Neuron (in vitro differentiated cells): ENCODE measurements around the gene ERV3-1.
"Not testable (repeated sequence)": the region's sequence is repeated elsewhere in the genome, so short reads cannot be mapped to it uniquely, and the experiment has no call there.

Source experiments
- H2AFZ ChIP-seq: one replicate; pipeline ENCODE4 v1.6.1; 2013; ENCODE audit warnings: low read depth, mild to moderate bottlenecking, inconsistent platforms, low read length, moderate library complexity
- H3K27me3 ChIP-seq: one replicate; pipeline ENCODE4 v1.6.1; 2013; ENCODE audit warnings: low read length; ENCODE audit not compliant: insufficient read depth
- H3K36me3 ChIP-seq: one replicate; pipeline ENCODE4 v1.6.1; 2013; ENCODE audit warnings: low read length; ENCODE audit not compliant: insufficient read depth
- H3K4me1 ChIP-seq: one replicate; pipeline ENCODE4 v1.6.1; 2013; ENCODE audit warnings: low read length; ENCODE audit not compliant: insufficient read depth
- H3K4me3 ChIP-seq: 2 replicates; pipeline ENCODE4 v1.5.1; 2013; ENCODE audit warnings: mild to moderate bottlenecking, low read length, moderate library complexity
- H3K9me3 ChIP-seq: one replicate; pipeline ENCODE4 v1.6.1; 2013; ENCODE audit warnings: low read length

Gene ERV3-1

DNA sequence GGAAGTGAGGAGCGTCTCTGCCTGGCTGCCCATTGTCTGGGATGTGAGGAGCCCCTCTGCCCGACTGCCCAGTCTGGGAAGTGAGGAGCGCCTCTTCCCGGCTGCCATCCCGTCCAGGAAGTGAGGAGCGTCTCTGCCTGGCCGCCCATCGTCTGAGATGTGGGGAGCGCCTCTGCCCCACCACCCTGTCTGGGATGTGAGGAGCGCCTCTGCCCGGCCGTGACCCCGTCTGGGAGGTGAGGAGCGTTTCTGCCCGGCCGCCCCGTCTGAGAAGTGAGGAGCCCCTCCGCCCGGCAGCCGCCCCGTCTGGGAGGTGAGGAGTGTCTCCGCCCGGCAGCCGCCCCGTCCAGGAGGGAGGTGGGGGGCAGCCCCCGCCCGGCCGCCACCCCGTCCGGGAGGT, 26.9 kb upstream of the ERV3-1 start:
- H3K27me3 ChIP-seq, H2AFZ ChIP-seq, H3K9me3 ChIP-seq, H3K4me1 ChIP-seq, H3K36me3 ChIP-seq, H3K4me3 ChIP-seq: not testable (repeated sequence)

DNA sequence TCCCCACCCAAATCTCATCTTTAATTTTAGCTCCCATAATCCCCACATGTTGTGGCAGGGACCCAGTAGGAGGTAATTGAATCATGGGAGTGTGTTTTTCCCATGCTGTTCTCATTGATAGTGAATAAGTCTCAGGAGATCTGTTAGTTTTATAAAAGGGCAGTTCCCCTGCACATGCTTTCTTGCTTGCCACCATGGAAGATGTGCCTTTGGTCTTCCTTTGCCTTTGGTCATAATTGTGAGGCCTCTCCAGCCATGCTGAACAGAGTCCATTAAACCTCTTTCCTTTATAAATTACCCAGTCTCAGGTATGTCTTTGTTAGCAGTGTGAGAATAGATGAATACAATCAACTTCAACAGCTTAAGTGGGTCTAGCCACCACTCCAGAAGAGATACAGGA, 18.5 kb upstream of the ERV3-1 start:
- not testable (repeated sequence) for H2AFZ ChIP-seq, H3K4me1 ChIP-seq, H3K36me3 ChIP-seq, H3K27me3 ChIP-seq, H3K4me3 ChIP-seq, H3K9me3 ChIP-seq

DNA sequence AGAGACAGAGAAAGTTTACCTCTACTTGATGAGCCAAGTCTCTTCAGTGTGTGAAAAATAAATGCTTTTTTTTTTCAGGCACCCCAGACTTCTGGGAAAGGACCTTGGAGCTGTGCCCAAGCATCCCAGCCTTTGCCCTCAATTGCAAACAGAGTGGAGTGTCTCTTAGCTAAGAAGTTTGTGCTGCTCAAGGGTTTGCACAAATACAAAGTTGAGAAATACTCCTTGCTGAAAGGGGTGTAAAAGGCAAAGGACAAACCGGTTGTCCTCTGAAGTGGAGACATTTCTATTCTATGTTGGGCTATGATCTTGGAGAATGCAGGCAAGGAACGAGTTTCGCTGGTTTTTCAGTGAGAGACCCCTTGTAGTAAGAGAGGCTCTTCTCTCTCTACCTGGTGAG, 14.5 kb upstream of the ERV3-1 start:
- not testable (repeated sequence) for H2AFZ ChIP-seq, H3K27me3 ChIP-seq, H3K9me3 ChIP-seq, H3K4me1 ChIP-seq, H3K36me3 ChIP-seq, H3K4me3 ChIP-seq

DNA sequence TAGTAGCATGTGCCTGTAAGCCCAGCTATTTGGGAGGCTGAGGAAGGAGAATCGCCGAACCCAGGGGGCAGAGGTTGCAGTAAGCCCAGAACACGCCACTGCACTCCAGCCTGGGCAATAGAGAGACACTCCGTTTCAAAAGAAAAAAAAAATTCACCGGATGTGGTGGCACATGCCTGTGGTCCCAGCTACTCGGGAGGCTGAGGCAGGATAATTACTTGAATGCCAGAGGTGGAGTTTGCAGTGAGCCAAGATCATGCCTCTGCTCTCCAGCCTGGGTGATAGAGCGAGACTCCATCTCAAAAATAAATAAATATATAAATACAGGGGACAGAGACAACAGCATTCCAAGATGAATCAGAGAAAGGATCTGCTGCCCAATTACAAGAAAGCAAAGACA, 3.4 kb upstream of the ERV3-1 start:
- H3K36me3 ChIP-seq, H3K9me3 ChIP-seq, H3K27me3 ChIP-seq, H3K4me1 ChIP-seq, H2AFZ ChIP-seq, H3K4me3 ChIP-seq: not testable (repeated sequence)

DNA sequence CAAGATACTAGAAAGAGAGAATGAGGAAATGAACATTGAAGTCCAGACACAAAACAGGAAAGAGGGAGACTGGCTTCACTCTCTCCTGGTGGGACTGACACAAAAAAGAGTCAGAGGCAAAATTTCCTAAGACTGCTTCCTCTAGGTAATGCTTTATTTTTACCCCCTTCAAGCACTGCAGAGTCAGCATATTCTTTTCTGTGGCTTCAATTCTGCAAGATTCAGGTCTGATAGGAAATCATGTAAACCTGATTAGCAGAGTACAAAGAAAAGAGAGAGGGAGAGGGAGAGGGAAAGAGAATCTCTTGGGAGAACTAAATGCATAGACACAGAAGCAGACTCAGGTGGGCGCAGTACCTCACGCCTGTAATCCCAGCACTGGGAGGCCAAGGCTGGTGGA, 2.9 kb upstream of the ERV3-1 start:
- peaks cover 10% of the 10 kb centered on the region for H3K4me1 ChIP-seq
- not testable (repeated sequence) for H3K9me3 ChIP-seq, H3K4me3 ChIP-seq, H3K27me3 ChIP-seq, H3K36me3 ChIP-seq, H2AFZ ChIP-seq

DNA sequence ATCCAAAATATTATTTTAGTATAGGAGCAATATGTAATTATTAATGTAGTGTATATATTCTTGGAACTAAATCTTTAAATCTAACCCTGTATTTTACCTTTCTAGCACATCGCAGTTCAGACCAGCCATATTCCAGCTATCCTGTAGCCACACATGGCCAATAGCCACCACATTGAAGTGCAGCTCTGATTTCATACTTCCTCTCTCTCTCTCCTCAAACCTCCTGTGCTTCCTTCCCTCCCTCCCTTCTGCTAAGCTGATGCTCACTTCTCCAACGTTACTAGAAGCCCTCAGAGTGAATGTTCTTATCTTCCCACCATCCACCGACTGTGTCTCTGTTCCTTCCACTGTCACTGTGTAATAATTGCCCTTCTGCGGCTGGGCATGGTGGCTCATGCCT, 549 bp upstream of the ERV3-1 start:
- H3K27me3 ChIP-seq = not testable (repeated sequence)
- Histone ChIP-seq H3K4me1 (peaks cover 10% of the 10 kb centered on the region), H2AFZ (peak overlapping the region; percentile 33), H3K9me3 (peaks cover 13% of the 10 kb centered on the region), H3K4me3 (peak overlapping the region; percentile 94), H3K36me3 (peaks cover 20% of the 10 kb centered on the region)

DNA sequence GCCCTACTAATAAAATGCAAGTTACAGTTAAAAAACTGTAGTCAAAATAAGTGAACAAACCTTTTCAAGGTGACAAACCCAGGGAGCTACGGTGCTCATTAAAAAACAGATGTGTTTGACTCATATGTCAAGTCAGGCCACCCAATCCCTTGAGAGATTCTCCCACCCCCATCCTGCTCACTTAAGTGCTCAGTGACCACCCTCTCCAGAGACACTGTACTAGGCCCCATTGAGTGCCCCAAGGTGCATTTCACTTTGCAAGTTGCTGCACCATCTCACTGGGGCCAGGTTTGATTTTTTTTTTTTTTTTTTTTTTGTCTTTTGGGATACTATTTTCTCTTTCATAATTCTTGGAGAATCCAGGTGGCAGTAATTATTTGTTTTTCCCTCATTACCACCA, 1.9 kb downstream of the ERV3-1 start:
- no peak overlapping the region for H2AFZ ChIP-seq
- H3K27me3 ChIP-seq = no peaks in the 10 kb centered on the region
- no peak overlapping the region for H3K4me3 ChIP-seq
- H3K36me3 ChIP-seq = peaks cover 30% of the 10 kb centered on the region
- H3K9me3 ChIP-seq = peaks cover 28% of the 10 kb centered on the region
- H3K4me1 ChIP-seq = peaks cover 10% of the 10 kb centered on the region

DNA sequence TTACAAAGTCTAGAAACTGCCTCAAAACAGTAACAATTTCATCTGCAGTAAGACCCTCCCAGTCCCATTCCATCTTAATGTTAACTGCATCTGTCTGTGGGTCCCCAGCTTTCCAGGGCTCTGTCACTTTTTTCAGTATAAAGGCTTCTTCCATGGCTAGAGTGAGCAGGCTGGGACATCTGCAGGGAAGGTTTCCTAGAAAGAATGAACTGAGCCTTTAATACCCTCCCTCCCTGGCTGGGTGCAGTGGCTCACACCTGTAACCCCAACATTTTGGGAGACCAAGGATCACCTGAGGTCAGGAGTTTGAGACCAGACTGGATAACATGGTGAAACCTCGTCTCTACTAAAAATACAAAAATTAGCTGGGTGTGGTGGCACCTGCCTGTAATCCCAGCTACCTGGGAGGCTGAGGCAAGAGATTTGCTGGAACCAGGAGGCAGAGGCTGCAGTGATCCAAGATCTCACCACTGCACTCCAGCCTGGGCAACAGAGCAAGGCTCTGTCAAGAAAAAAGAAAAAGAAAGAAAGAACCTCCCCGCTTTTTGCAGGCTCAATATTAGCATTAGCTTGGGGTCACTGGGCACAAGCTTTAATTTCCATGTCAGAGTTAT, 3.4 kb downstream of the ERV3-1 start:
- Histone ChIP-seq H2AFZ (no peak overlapping the region), H3K4me3 (no peak overlapping the region), H3K27me3 (no peaks in the 10 kb centered on the region), H3K4me1 (peaks cover 10% of the 10 kb centered on the region), H3K36me3 (peaks cover 44% of the 10 kb centered on the region), H3K9me3 (peaks cover 42% of the 10 kb centered on the region)

DNA sequence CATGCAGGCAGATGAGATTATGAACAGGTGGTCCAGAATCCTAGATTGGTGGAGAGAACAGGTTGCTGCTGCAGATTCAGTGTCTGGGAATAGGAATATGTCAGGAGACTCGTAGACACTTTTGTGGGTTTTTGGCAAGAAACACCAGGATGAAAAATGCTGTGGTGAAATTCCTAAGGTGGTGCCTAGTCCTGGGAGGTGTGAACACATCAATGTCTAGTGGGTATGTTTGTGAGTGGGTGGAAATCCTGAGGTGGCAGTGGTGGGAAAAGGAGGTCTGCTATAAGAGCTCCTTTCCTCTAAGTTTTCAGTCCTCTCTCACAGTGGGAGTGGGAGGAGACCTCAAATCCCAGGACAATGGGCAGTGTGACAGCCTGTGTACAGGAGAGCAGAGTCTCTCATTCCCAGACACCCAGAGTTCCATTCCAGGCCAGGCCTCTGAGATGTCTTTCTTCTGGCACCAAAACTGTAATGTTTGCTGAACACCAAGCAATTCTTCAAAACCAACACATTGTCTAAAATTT, 5.1 kb downstream of the ERV3-1 start:
- H2AFZ ChIP-seq = no peak overlapping the region
- H3K27me3 ChIP-seq = no peaks in the 10 kb centered on the region
- peaks cover 10% of the 10 kb centered on the region for H3K4me1 ChIP-seq
- H3K36me3 ChIP-seq = peaks cover 49% of the 10 kb centered on the region
- H3K9me3 ChIP-seq = peaks cover 59% of the 10 kb centered on the region
- H3K4me3 ChIP-seq = no peak overlapping the region

DNA sequence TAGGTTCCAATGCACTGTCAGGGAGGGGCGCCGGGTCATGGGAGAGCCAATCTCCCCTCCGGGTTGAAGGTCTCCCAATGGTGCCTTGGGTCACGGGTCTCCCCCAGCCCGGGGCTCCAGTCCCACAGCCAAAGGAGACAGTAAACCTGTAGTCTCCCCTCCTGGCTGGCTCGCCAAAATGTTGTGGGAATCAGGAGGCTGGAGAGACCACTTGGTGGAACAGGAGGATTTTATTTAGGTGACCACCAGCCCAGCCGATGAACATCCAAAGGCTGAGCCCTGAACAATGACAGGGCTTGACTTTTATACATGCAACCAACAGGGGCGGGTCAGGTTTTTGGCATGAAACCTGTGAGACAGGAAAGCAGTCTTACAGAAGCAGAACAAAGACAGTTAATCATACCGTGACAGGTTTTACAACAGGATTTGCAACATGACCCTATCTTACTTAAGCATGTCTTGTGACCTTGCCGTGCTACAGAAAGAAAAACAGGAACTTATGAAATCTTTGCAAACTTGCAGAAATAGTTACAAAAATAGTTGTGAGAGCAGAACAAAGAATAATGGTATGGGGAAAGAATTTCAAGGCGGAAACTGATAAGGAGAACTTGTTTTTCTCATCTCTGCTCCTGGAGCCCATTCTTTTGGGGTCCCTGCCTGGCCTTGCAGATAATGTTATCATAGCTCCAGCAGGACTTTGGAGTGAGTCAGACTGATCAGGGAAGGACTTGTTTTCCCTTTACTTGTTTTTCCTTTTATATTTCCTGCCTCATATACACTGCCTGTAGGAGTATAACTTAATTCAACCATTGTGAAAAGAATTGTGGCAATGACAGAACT, 7.1 kb downstream of the ERV3-1 start:
- H2AFZ ChIP-seq = no peak overlapping the region
- H3K27me3 ChIP-seq = no peaks in the 10 kb centered on the region
- no peaks in the 10 kb centered on the region for H3K4me1 ChIP-seq
- H3K9me3 ChIP-seq = peaks cover 74% of the 10 kb centered on the region
- peaks cover 55% of the 10 kb centered on the region for H3K36me3 ChIP-seq
- H3K4me3 ChIP-seq = no peak overlapping the region

DNA sequence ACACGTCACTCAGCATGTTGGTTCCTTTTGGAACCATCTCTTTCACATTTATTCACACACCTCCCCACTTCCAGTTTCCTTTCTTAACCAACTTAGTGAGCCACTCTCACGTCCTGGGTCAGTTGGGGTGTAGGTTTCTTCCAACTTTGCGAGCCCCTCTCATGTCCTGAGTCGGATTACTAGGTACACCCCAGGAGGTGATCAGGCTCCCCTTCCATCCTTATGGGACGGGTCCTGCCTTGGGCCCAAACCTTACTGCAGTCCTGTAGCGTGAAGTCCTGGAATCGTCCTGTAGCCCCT, 7.7 kb downstream of the ERV3-1 start:
- Histone ChIP-seq H3K4me1 (no peaks in the 10 kb centered on the region), H3K27me3 (no peaks in the 10 kb centered on the region), H2AFZ (no peak overlapping the region), H3K9me3 (peaks cover 72% of the 10 kb centered on the region), H3K36me3 (peaks cover 53% of the 10 kb centered on the region), H3K4me3 (no peak overlapping the region)

DNA sequence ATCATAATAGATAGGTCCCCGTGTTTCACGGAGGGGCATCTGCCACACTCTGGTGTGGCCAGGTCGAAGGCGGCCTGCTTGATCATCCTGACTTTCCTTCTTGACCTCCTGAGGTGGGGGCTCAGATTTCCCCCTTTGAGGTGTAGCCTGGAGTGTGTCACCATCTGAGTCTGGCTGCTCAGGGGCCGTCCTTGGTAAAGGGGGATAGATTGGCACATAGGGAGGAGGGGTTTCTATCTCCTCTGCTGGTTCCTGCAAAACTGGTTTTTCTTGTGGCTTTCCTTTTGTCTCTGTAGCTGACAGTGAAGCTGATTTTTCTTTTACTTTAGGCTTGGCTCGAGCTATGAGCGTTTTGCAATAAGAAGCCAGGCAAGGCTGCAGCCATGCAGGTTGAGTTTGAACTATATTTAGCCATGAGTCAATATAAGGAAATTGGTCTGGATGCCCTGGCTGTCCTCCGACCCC, 8.5 kb downstream of the ERV3-1 start:
- H3K27me3 ChIP-seq = no peaks in the 10 kb centered on the region
- H2AFZ ChIP-seq = no peak overlapping the region
- H3K9me3 ChIP-seq = peaks cover 72% of the 10 kb centered on the region
- no peak overlapping the region for H3K4me3 ChIP-seq
- H3K36me3 ChIP-seq = peaks cover 56% of the 10 kb centered on the region
- H3K4me1 ChIP-seq = no peaks in the 10 kb centered on the region

DNA sequence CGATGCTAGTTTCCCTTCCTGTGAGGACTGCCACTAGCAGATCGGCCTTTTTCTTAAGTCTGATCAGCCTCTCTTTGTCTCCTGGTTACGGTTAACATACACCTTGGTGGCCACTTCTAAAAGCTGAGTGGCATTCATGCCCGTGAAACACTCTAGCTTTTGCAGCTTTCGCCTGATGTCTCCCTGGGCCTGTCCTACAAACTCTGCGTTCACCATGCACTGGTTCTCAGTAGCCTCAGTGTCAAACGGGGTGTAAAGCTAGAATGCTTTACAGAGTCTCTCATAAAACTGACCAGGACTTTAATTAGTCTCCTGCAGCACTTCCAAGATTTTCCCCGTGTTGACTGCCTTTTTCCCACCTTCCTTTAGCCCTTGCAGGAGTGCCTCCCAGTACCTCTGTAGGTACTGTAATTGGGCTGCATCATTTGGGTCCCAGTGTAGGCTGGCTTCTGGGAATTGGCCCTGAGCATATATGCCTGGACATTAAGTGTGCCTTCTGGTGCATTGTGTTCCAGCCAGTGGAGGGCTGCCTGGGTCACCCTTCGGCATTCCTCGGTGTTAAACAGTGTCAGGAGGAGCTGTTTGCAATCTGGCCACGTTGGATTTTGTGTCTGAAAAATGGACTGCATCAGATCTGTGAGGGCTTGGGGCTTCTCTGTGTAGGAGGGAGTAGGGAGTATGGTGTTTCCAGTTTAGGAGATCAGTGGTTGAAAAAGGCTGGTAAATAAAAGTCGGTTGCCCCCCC, 9.2 kb downstream of the ERV3-1 start:
- H2AFZ ChIP-seq = no peak overlapping the region
- no peaks in the 10 kb centered on the region for H3K27me3 ChIP-seq
- no peak overlapping the region for H3K4me3 ChIP-seq
- peaks cover 58% of the 10 kb centered on the region for H3K36me3 ChIP-seq
- peaks cover 77% of the 10 kb centered on the region for H3K9me3 ChIP-seq
- H3K4me1 ChIP-seq = no peaks in the 10 kb centered on the region
